CD8-positive, alpha-beta memory T cell (primary cell): Measurements from ENCODE around the gene MYL1. TPM values are rescaled to one million over a fixed set of nuclear protein-coding genes. Genes with fewer than 3 reads are reported as not detected.

Experiments used
- CTCF ChIA-PET: fragments of 350-600 bp; sonication (Branson Sonifier 250); formaldehyde crosslinking; loops from one replicate; lab custom pipeline; 2021; ENCODE audit warnings: antibody characterized with exemption; lab: Charles Lee
- POLR2A ChIA-PET: fragments of 350-600 bp; sonication (Branson Sonifier 250); formaldehyde crosslinking; loops from one replicate; lab custom pipeline; 2021; ENCODE audit warnings: antibody characterized with exemption; lab: Charles Lee
- DNase-seq, 5 donors: peaks; one replicate each; pipeline versions ENCODE4 v3.0.0 to v3.0.0-alpha.2; 2020 to 2022; ENCODE audit warnings: mixed read lengths in 1 of 5
- H3K27ac ChIP-seq: one replicate; pipeline ENCODE4 v1.7.0; 2013; ENCODE audit warnings: low read depth, mild to moderate bottlenecking, low read length, moderate library complexity
- H3K27me3 ChIP-seq: 2 replicates; pipeline ENCODE4 v1.7.0; 2013; ENCODE audit warnings: low read length, mild to moderate bottlenecking; ENCODE audit not compliant: insufficient read depth, poor library complexity, severe bottlenecking
- H3K36me3 ChIP-seq: 2 replicates; pipeline ENCODE4 v1.7.0; 2013; ENCODE audit warnings: mild to moderate bottlenecking, low read length, moderate library complexity; ENCODE audit not compliant: insufficient read depth
- H3K4me1 ChIP-seq: 2 replicates; pipeline ENCODE4 v1.7.0; 2013; ENCODE audit warnings: mild to moderate bottlenecking, low read length, moderate library complexity; ENCODE audit not compliant: insufficient read depth
- H3K4me3 ChIP-seq: 2 replicates; pipeline ENCODE4 v1.7.0; 2013; ENCODE audit warnings: mild to moderate bottlenecking, low read length
- H3K9me3 ChIP-seq: 2 replicates; pipeline ENCODE4 v1.7.0; 2013; ENCODE audit warnings: mild to moderate bottlenecking, low read length
- H3K27ac Mint-ChIP-seq, 8 donors: one replicate each; pipeline ENCODE4 v1.8.0; 2020 to 2021; ENCODE audit warnings: mixed read lengths in 8 of 8, mild to moderate bottlenecking in 6 of 8, inconsistent platforms in 3 of 8, moderate library complexity in 3 of 8
- H3K27me3 Mint-ChIP-seq, 2 donors: one replicate each; pipeline ENCODE4 v1.8.0; 2020 to 2021; ENCODE audit warnings: mixed read lengths in 2 of 2, mild to moderate bottlenecking in 1 of 2, moderate library complexity in 1 of 2
- H3K36me3 Mint-ChIP-seq, 3 donors: one replicate each; pipeline ENCODE4 v1.8.0; 2020 to 2021; ENCODE audit warnings: mixed read lengths in 3 of 3, inconsistent platforms in 1 of 3, mild to moderate bottlenecking in 1 of 3
- H3K4me1 Mint-ChIP-seq, 3 donors: one replicate each; pipeline ENCODE4 v1.8.0; 2020 to 2021; ENCODE audit warnings: mixed read lengths in 3 of 3, inconsistent platforms in 1 of 3, mild to moderate bottlenecking in 1 of 3
- H3K4me3 Mint-ChIP-seq, 7 donors: one replicate each; pipeline ENCODE4 v1.8.0; 2020 to 2021; ENCODE audit warnings: mixed read lengths in 7 of 7, mild to moderate bottlenecking in 6 of 7, moderate library complexity in 4 of 7, inconsistent platforms in 2 of 7
- H3K9me3 Mint-ChIP-seq, 5 donors: one replicate each; pipeline ENCODE4 v1.8.0; 2020 to 2022; ENCODE audit warnings: mixed read lengths in 5 of 5, mild to moderate bottlenecking in 3 of 5, moderate library complexity in 2 of 5, inconsistent platforms in 1 of 5
- polyA plus RNA-seq: library from polyadenylated mRNA; unstranded; fragments of 300-500 nt; fragmentation: Illumina TruSeq; gene quantifications from one replicate; pipeline ENCODE4 v1.2.3, GENCODE V29; 2021
- total RNA-seq, 2 experiments: library from RNA; stranded (reverse); gene quantifications; one replicate each; pipeline ENCODE4 v1.2.3, GENCODE V29; 2021

MYL1 gene
- total and polyA plus RNA-seq, 3 experiments from 2014 or later: not detected

DNA sequence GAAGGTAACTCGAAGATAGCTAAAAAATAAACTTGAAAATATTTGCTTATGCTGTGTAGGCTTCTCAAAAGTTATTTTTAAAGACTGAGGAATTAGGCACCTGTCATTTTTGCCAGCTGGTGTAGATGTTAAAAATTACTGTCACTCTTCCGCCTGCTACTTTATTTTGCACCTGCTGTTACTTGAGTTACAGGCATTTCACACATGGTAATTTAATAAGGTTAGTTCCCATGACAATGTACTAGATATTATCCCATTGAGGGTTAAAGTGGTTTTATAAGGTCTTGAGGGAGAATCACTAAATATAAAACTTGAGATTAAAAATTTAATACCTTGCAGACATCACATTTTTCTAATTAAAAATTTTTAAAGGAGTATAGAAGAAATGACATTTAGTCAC is 26.6 kb downstream of the MYL1 start:
- H3K36me3 ChIP-seq: no peaks in the 10 kb centered on the region
- H3K27me3 Mint-ChIP-seq: peaks cover 0 to 7% of the 10 kb centered on the region in 2 donors
- no peaks in the 10 kb centered on the region for H3K36me3 Mint-ChIP-seq
- H3K9me3 ChIP-seq: no peaks in the 10 kb centered on the region
- no peak overlapping the region for H3K4me3 Mint-ChIP-seq
- POLR2A ChIA-PET: no interaction called here
- no peak overlapping the region for H3K4me3 ChIP-seq
- H3K27ac ChIP-seq: no peak overlapping the region
- no peak overlapping the region for H3K27ac Mint-ChIP-seq
- no peaks in the 10 kb centered on the region for H3K4me1 Mint-ChIP-seq
- no peaks in the 10 kb centered on the region for H3K27me3 ChIP-seq
- H3K9me3 Mint-ChIP-seq: peaks cover 2 to 9% (median 4%) of the 10 kb centered on the region in 5 donors
- CTCF ChIA-PET: no interaction called here
- DNase-seq: no peak
- no peaks in the 10 kb centered on the region for H3K4me1 ChIP-seq

DNA sequence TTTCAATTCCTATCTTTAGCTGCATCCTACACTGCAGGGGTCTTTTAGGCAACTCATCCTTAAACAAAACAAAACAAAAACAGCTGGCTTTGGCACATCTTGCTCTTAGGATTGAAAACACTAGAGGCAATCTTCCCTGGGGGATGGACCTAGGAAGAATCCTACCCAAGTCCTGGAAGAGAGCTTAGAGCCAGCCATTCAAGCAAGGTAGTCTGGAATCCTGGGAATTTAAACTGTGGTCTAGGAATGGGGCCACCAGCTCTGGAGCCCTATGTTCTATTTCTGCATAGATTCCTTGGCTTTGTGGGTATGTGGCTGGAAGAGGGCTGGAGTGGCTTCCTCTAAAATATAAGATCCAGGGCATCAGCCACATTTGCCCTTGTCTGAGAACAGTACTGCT is 27.7 kb downstream of the MYL1 start:
- CTCF ChIA-PET: no interaction called here
- Histone ChIP-seq H3K27ac (no peak overlapping the region), H3K4me3 (no peak overlapping the region)

DNA sequence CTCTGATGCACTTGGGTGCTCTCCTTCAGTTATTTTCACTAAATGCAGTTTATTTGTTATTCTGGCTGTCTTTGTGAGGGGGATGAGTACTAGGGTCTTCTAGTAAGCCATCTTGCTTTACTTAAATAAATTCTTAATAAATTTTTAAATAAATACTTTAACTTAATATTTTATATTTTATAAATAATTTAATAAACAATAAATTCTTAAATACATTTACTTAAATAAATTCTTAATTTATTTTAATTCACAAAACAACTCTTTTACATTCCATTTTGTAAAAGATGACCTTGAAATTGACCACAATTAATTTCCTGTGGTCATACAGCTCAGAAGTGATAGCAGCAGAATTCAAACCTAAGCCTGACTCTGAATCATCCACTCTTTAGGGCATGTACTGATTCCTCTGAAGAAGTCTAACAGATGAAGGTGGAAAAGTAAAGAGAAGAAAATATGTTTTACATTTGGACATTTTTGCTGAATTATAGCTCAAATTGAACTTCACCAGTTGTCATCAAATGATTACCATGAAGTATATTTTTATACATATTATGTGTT is 28.8 kb downstream of the MYL1 start:
- no peaks in the 10 kb centered on the region for H3K27me3 ChIP-seq
- no peaks in the 10 kb centered on the region for H3K4me1 ChIP-seq
- H3K4me3 ChIP-seq: no peak overlapping the region
- H3K27me3 Mint-ChIP-seq: peaks cover 1 to 7% of the 10 kb centered on the region in 2 donors
- ChIA-PET POLR2A (no interaction called here), CTCF (no interaction called here)
- H3K9me3 ChIP-seq: no peaks in the 10 kb centered on the region
- H3K27ac ChIP-seq: no peak overlapping the region
- no peaks in the 10 kb centered on the region for H3K36me3 ChIP-seq
- H3K27ac Mint-ChIP-seq: no peak overlapping the region
- H3K9me3 Mint-ChIP-seq: peaks cover 2 to 14% (median 9%) of the 10 kb centered on the region in 5 donors
- no peak overlapping the region for H3K4me3 Mint-ChIP-seq
- H3K36me3 Mint-ChIP-seq: no peaks in the 10 kb centered on the region
- no peak for DNase-seq
- no peaks in the 10 kb centered on the region for H3K4me1 Mint-ChIP-seq

More for the DNA sequence above, 27.7 kb downstream of the MYL1 start:
- no peak overlapping the region for H3K27ac Mint-ChIP-seq
- Histone ChIP-seq H3K4me1 (no peaks in the 10 kb centered on the region), H3K36me3 (no peaks in the 10 kb centered on the region), H3K27me3 (no peaks in the 10 kb centered on the region), H3K9me3 (no peaks in the 10 kb centered on the region)
- no peaks in the 10 kb centered on the region for H3K4me1 Mint-ChIP-seq
- no peaks in the 10 kb centered on the region for H3K36me3 Mint-ChIP-seq
- POLR2A ChIA-PET: no interaction called here
- peaks cover 1 to 7% of the 10 kb centered on the region in 2 donors for H3K27me3 Mint-ChIP-seq
- H3K4me3 Mint-ChIP-seq: no peak overlapping the region
- H3K9me3 Mint-ChIP-seq: peaks cover 2 to 10% (median 9%) of the 10 kb centered on the region in 5 donors
- no peak for DNase-seq

DNA sequence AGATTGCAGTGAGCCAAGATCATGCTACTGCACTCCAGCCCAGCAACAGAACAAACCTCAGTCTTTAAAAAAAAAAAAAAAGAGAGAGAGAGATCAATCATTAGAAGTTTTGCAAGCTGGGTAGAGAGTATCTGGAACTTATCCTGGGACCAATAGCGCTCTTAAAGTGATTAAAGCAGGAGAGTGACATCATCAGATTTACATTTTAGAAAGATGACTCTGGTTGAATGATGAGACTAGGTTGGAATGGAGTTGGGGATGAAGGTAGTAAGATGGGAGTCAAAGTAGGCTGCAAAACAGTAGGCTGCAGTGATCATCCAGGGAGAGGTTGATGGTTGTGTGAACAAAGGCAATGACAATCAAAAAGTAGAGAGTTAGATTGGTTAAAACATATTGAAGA is 37.8 kb downstream of the MYL1 start:
- ChIA-PET POLR2A (no interaction called here), CTCF (no interaction called here)
- Histone ChIP-seq H3K27me3 (no peaks in the 10 kb centered on the region), H3K4me3 (no peak overlapping the region), H3K9me3 (no peaks in the 10 kb centered on the region), H3K36me3 (no peaks in the 10 kb centered on the region), H3K27ac (no peak overlapping the region), H3K4me1 (no peaks in the 10 kb centered on the region)
- Mint-ChIP-seq H3K36me3 (no peaks in the 10 kb centered on the region), H3K27ac (no peak overlapping the region), H3K9me3 (peaks cover 0 to 5% (median 0%) of the 10 kb centered on the region in 5 donors), H3K4me3 (no peak overlapping the region), H3K4me1 (no peaks in the 10 kb centered on the region), H3K27me3 (peaks cover 0 to 3% of the 10 kb centered on the region in 2 donors)
- no peak for DNase-seq

DNA sequence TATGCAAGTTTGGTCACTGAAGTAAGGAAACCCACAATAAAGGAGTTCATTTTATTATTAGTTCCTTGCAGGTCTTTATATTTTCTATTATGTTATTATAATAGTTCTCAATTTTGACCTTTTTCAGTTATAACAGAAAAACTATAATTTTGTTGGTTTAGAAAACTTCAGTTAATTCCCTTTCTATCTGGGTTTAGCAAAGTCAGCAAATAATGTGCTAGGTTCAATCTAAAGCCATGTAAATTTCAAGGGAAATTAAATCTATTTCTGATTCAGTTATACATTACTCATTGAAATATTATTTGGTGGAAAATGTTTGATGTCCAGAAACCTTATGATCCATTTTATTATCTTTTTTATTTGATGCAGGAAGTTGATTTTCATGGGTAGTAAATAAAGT is 43.7 kb downstream of the MYL1 start:
- DNase-seq: no peak
- H3K36me3 ChIP-seq: no peaks in the 10 kb centered on the region
- H3K4me3 ChIP-seq: no peak overlapping the region
- CTCF ChIA-PET: no interaction called here
- no peak overlapping the region for H3K27ac ChIP-seq
- H3K27ac Mint-ChIP-seq: no peak overlapping the region
- POLR2A ChIA-PET: no interaction called here
- H3K4me1 Mint-ChIP-seq: no peaks in the 10 kb centered on the region
- no peaks in the 10 kb centered on the region for H3K27me3 Mint-ChIP-seq
- H3K4me3 Mint-ChIP-seq: no peak overlapping the region
- H3K27me3 ChIP-seq: no peaks in the 10 kb centered on the region
- no peaks in the 10 kb centered on the region for H3K9me3 ChIP-seq
- no peaks in the 10 kb centered on the region for H3K36me3 Mint-ChIP-seq
- H3K4me1 ChIP-seq: no peaks in the 10 kb centered on the region
- no peaks in the 10 kb centered on the region for H3K9me3 Mint-ChIP-seq

DNA sequence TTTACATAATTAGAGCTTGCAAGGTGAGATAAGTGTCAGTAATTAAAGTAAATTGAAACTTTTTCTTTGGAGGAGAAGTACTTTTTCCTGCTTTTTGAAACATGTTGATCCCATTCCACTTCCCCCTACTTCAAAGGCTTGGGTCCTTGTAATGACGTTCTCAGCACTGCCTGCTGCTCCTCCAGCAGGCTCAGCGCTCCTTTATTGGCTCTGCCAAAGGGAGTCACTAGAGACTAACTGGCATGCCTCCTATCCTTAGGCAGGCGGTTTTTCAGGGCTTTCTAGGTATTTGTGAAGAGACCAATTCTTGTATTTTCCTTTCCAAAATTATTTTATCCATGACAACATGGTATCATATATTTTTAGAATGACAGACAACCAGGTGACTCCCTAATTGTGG is 45.8 kb downstream of the MYL1 start:
- H3K36me3 ChIP-seq: no peaks in the 10 kb centered on the region
- Mint-ChIP-seq H3K27me3 (no peaks in the 10 kb centered on the region), H3K27ac (no peak overlapping the region), H3K9me3 (no peaks in the 10 kb centered on the region), H3K36me3 (no peaks in the 10 kb centered on the region), H3K4me1 (no peaks in the 10 kb centered on the region), H3K4me3 (no peak overlapping the region)
- no peak for DNase-seq
- H3K9me3 ChIP-seq: no peaks in the 10 kb centered on the region
- H3K27ac ChIP-seq: no peak overlapping the region
- no peak overlapping the region for H3K4me3 ChIP-seq
- ChIA-PET CTCF (no interaction called here), POLR2A (no interaction called here)
- H3K27me3 ChIP-seq: no peaks in the 10 kb centered on the region
- no peaks in the 10 kb centered on the region for H3K4me1 ChIP-seq

DNA sequence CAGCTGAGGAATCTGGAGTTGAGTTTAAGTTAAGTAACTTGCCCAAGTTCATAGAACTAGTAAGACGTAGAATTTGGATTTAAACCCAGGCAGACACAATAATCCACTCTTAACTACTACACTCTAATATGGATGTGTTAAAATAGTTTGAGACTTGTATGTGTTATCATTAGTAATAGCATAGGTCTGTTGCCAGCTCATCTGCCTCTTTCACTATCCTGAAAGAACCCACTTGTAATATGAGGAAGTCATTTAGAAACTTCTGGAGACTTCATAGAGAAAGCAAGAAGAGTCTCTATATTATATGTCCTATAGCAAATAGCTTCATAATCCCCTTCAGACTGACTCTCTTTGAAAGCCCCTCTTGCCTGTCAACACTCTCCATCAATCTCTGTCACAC is 46.7 kb downstream of the MYL1 start:
- no peak for DNase-seq
- Mint-ChIP-seq H3K9me3 (no peaks in the 10 kb centered on the region), H3K36me3 (no peaks in the 10 kb centered on the region), H3K27ac (no peak overlapping the region), H3K27me3 (no peaks in the 10 kb centered on the region), H3K4me3 (no peak overlapping the region), H3K4me1 (no peaks in the 10 kb centered on the region)
- Histone ChIP-seq H3K4me1 (no peaks in the 10 kb centered on the region), H3K36me3 (no peaks in the 10 kb centered on the region), H3K4me3 (no peak overlapping the region), H3K9me3 (no peaks in the 10 kb centered on the region), H3K27ac (no peak overlapping the region), H3K27me3 (no peaks in the 10 kb centered on the region)
- ChIA-PET POLR2A (no interaction called here), CTCF (no interaction called here)

DNA sequence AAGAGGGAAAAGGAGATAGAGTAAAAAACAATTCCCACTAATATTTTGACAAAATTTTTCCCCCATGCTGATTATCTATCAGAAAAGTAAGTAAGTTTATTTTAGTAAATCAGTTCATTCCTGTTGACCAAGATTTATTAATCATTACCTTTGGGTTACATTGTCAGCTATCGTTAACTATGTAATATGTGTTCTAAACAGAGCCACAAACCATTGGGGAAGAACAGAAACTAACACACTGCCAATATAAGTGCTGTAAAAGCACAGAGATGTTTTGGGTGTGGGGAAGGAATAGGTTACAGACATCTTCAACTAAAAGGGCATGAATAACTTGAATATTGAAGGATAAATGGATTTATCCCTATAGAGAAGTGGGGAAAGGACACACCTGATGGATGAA is 47.3 kb downstream of the MYL1 start:
- Histone ChIP-seq H3K27ac (no peak overlapping the region), H3K4me3 (no peak overlapping the region), H3K9me3 (no peaks in the 10 kb centered on the region), H3K27me3 (no peaks in the 10 kb centered on the region), H3K4me1 (no peaks in the 10 kb centered on the region), H3K36me3 (no peaks in the 10 kb centered on the region)
- ChIA-PET POLR2A (no interaction called here), CTCF (no interaction called here)
- Mint-ChIP-seq H3K9me3 (no peaks in the 10 kb centered on the region), H3K27ac (no peak overlapping the region), H3K36me3 (no peaks in the 10 kb centered on the region), H3K27me3 (no peaks in the 10 kb centered on the region), H3K4me3 (no peak overlapping the region), H3K4me1 (no peaks in the 10 kb centered on the region)
- no peak for DNase-seq

DNA sequence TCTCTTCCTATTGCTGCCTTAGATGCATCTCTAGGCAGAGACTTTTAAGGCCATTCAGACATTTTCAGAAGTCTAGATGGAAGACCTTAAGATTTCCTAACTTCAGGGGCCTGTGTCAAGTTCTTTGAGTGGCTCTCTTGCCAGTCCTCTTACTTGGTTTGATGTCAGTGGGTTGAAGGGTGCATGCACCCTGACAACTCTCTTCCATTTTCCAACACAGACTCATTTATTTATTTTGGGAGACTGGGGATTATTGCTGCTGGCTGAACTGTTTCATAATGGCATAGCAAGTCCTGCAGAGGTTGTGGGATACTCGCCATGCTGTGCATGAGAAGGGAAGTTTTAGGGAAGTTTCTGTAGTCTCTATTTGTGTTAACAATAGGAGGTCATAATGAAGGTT is 50.7 kb downstream of the MYL1 start:
- Mint-ChIP-seq H3K27ac (no peak overlapping the region), H3K4me1 (no peaks in the 10 kb centered on the region), H3K36me3 (no peaks in the 10 kb centered on the region), H3K9me3 (no peaks in the 10 kb centered on the region), H3K4me3 (no peak overlapping the region), H3K27me3 (no peaks in the 10 kb centered on the region)
- Histone ChIP-seq H3K27me3 (no peaks in the 10 kb centered on the region), H3K9me3 (no peaks in the 10 kb centered on the region), H3K36me3 (no peaks in the 10 kb centered on the region), H3K4me1 (no peaks in the 10 kb centered on the region), H3K27ac (no peak overlapping the region), H3K4me3 (no peak overlapping the region)
- ChIA-PET CTCF (no interaction called here), POLR2A (no interaction called here)
- no peak for DNase-seq
